ENCODE data around the gene CHRNA4. TPM values are rescaled to one million over a fixed set of nuclear protein-coding genes. Genes with fewer than 3 reads are reported as not detected.

Gene CHRNA4
- total and polyA plus RNA-seq, 2 donors (not counting 3 experiments of a cell fraction or from before 2014, with no cell fraction given) = not detected

GRCh38 chr20:63320041-63320511 lies 41.1 kb downstream of the CHRNA4 start:
- ChIA-PET POLR2A (no interaction called here), CTCF (no interaction called here)
- no peaks in the 10 kb centered on the region for H3K9me3 ChIP-seq (replicated peaks; ENCODE audit: control insufficient read depth, insufficient read depth, low read length)
- H3K4me1 ChIP-seq (ENCODE audit: control insufficient read depth, extremely low read depth, insufficient read depth, low read length) = no peaks in the 10 kb centered on the region
- H3K27me3 ChIP-seq (ENCODE audit: control insufficient read depth in 2 of 2, insufficient read depth in 2 of 2, low read length in 2 of 2) = peaks cover 0 to 4% of the 10 kb centered on the region in 2 experiments
- H3K4me3 ChIP-seq (replicated peaks in 1 of 3; ENCODE audit: insufficient read depth in 1 of 3, low read depth in 1 of 3, low read length in 3 of 3) = no peak overlapping the region
- H3K79me2 ChIP-seq (ENCODE audit: control insufficient read depth, insufficient read depth, low read length) = no peaks in the 10 kb centered on the region
- no peaks in the 10 kb centered on the region for H4K20me1 ChIP-seq (replicated peaks; ENCODE audit: control insufficient read depth, extremely low read depth, insufficient read depth, low read length)
- no peak overlapping the region for H3K27ac ChIP-seq (ENCODE audit: insufficient read depth, low read depth, low read length)
- no peaks in the 10 kb centered on the region for H3K36me3 ChIP-seq (ENCODE audit: control insufficient read depth in 2 of 2, extremely low read depth in 1 of 2, insufficient read depth in 2 of 2, low read length in 2 of 2)
- dilution Hi-C loops (cut with MboI; ENCODE audit: extremely low pct_ligation_motif_present, low sequenced_read_pairs) = no loop called here
- no peak overlapping the region for H3K9ac ChIP-seq (replicated peaks; ENCODE audit: extremely low read depth, insufficient read depth, low read length)
- no peak for FAIRE-seq
- H3K9me1 ChIP-seq (replicated peaks; ENCODE audit: control insufficient read depth, extremely low read depth, insufficient read depth, low read length) = no peaks in the 10 kb centered on the region
- H2AFZ ChIP-seq (ENCODE audit: low read depth, low read length) = no peak overlapping the region
- TF ChIP-seq CTCF (IDR thresholded peaks at IDR 0.05; ENCODE audit: extremely low read depth in 1 of 2, insufficient read depth in 1 of 2, low read depth in 1 of 2, low read length in 2 of 2) (no peak), GATA2 (IDR thresholded peaks at IDR 0.05; ENCODE audit: insufficient read depth, insufficient read length, low read depth, low read length) (no peak), MYC (IDR thresholded peaks at IDR 0.05; ENCODE audit: low read depth, low read length) (no peak), POLR2AphosphoS5 (IDR thresholded peaks at IDR 0.05; ENCODE audit: insufficient read depth, low read depth, low read length) (no peak), MAX (IDR thresholded peaks at IDR 0.05; ENCODE audit: insufficient read depth, insufficient read length) (no peak), FOS (IDR thresholded peaks at IDR 0.05; ENCODE audit: borderline replicate concordance, insufficient read depth, low read length) (no peak), EZH2 (IDR thresholded peaks at IDR 0.05; ENCODE audit: borderline replicate concordance, low read depth, low read length, severe bottlenecking) (no peak), POLR2A (IDR thresholded peaks at IDR 0.05; ENCODE audit: low read depth, low read length) (no peak), JUN (IDR thresholded peaks at IDR 0.05; ENCODE audit: borderline replicate concordance, insufficient read depth, insufficient read length, low read depth) (no peak)
- DNase-seq (ENCODE audit: low read depth, low spot score) = no peak
- H3K4me2 ChIP-seq (ENCODE audit: insufficient read depth, low read length) = no peak overlapping the region
- BruUV-seq (replicated peaks) = no TSS peak
- intact Hi-C loops (cut with micrococcal nuclease) = no loop called here

All from endothelial cell of umbilical vein (primary cell).